ENCODE results near the gene RAB5A. TPM values are rescaled to one million over a fixed set of nuclear protein-coding genes. Genes with fewer than 3 reads are reported as not detected.

RAB5A gene
- total and polyA plus RNA-seq, 10 of the 15 experiments (the other 5 are each of a cell fraction or from before 2014, with no cell fraction given): 15.8 to 44.3 (median 29.1) TPM

GRCh38 chr3:19946832-19947548, at the start of gene RAB5A (continued):
- TF ChIP-seq ZBTB40 (IDR thresholded peaks at IDR 0.05; ENCODE audit: borderline replicate concordance) (peak; percentile 91), SRF (IDR thresholded peaks at IDR 0.05; ENCODE audit: low read depth in 2 of 2, low read length in 2 of 2) (peak in 1 of 2 experiments; percentile 57; a peak in 1 of 4 replicates), ASH2L (IDR thresholded peaks at IDR 0.05; ENCODE audit: borderline replicate concordance, low read depth) (no peak), FOXK2 (IDR thresholded peaks at IDR 0.05) (no peak), CUX1 (IDR thresholded peaks at IDR 0.05; ENCODE audit: insufficient replicate concordance, low read depth, low read length) (no peak), KAT2A (conservative IDR thresholded peaks at IDR 0.05; ENCODE audit: control insufficient read depth, low read depth, low read length) (no peak), TCF7 (IDR thresholded peaks at IDR 0.05; ENCODE audit: borderline replicate concordance) (no peak), ZNF24 (IDR thresholded peaks at IDR 0.05) (no peak), SMARCA5 (IDR thresholded peaks at IDR 0.05) (peak; percentile 98), NR2C2 (IDR thresholded peaks at IDR 0.05; ENCODE audit: borderline replicate concordance, control insufficient read depth, insufficient read length, low read depth) (no peak), ESRRA (IDR thresholded peaks at IDR 0.05; ENCODE audit: low read length) (no peak), ZBTB4 (CRISPR knock-in tag; IDR thresholded peaks at IDR 0.05) (peak; percentile 96), TCF3 (IDR thresholded peaks at IDR 0.05; ENCODE audit: borderline replicate concordance, insufficient read depth, low read depth, low read length) (0 out of 2 replicates have a peak, but pooled peaks have one; percentile 15), PBX3 (IDR thresholded peaks at IDR 0.05; ENCODE audit: insufficient replicate concordance, low read depth, low read length) (no peak)
